HG03064 (cell line): Measurements from ENCODE around the gene TMEM109.

Experiments used
- ATAC-seq: cut with Tn5 transposase; IDR thresholded peaks from one replicate; pipeline ENCODE4 v1.9.1; 2021; ENCODE audit warnings: low read depth; ENCODE audit not compliant: unreplicated experiment

The TMEM109 gene

GRCh38 chr11:60924906-60925853, 11.2 kb downstream of the TMEM109 start:
- no peak for ATAC-seq

GRCh38 chr11:60925868-60926267, 11.9 kb downstream of the TMEM109 start:
- no peak for ATAC-seq

- no peak for ATAC-seq
These were observed 12.5 kb downstream of the TMEM109 start for GRCh38 chr11:60926500-60926899.

GRCh38 chr11:60927061-60927592, 13.2 kb downstream of the TMEM109 start:
- no peak for ATAC-seq

- no peak for ATAC-seq
These were observed 13.6 kb downstream of the TMEM109 start for GRCh38 chr11:60927600-60927999.

- no peak for ATAC-seq
These were observed 14.6 kb downstream of the TMEM109 start for GRCh38 chr11:60928563-60929001.

- ATAC-seq = no peak
These were observed 15.8 kb downstream of the TMEM109 start for GRCh38 chr11:60929764-60930163.

- ATAC-seq = no peak
These were observed 16.4 kb downstream of the TMEM109 start for GRCh38 chr11:60930394-60930793.

GRCh38 chr11:60931917-60932316, 18.0 kb downstream of the TMEM109 start:
- ATAC-seq = no peak

GRCh38 chr11:60932605-60933356, 18.8 kb downstream of the TMEM109 start:
- ATAC-seq = no peak

- no peak for ATAC-seq
These were observed 19.6 kb downstream of the TMEM109 start for GRCh38 chr11:60933416-60934123.

GRCh38 chr11:60934124-60934789, 20.3 kb downstream of the TMEM109 start:
- no peak for ATAC-seq

GRCh38 chr11:60934790-60935605, 21.0 kb downstream of the TMEM109 start:
- ATAC-seq = no peak

GRCh38 chr11:60935676-60936442, 21.9 kb downstream of the TMEM109 start:
- ATAC-seq = no peak

GRCh38 chr11:60936467-60937143, 22.6 kb downstream of the TMEM109 start:
- ATAC-seq = no peak

- no peak for ATAC-seq
These were observed 23.2 kb downstream of the TMEM109 start for GRCh38 chr11:60937144-60937527.

GRCh38 chr11:60937811-60938210, 23.9 kb downstream of the TMEM109 start:
- ATAC-seq = no peak

- ATAC-seq = no peak
These were observed 24.5 kb downstream of the TMEM109 start for GRCh38 chr11:60938500-60938899.
